Measurements from ENCODE around the gene STAT5A.

GRCh38 chr17:42251115-42251514 is 37.2 kb upstream of the STAT5A start:
- TF ChIP-seq NFYB (CRISPR knock-in tag; conservative IDR thresholded peaks at IDR 0.05; ENCODE audit: low read depth) = no peak
- no peak for TF ChIP-seq CTCF (IDR thresholded peaks at IDR 0.05)
- no peak for TF ChIP-seq ATF3 (CRISPR knock-in tag; conservative IDR thresholded peaks at IDR 0.05)
- TF ChIP-seq EMX1 (CRISPR knock-in tag; IDR thresholded peaks at IDR 0.05) = no peak
- no peak for TF ChIP-seq ATF2 (CRISPR knock-in tag; IDR thresholded peaks at IDR 0.05; ENCODE audit: borderline replicate concordance, low read depth)
- TF ChIP-seq FOXP1 (CRISPR knock-in tag; IDR thresholded peaks at IDR 0.05; ENCODE audit: borderline replicate concordance) = no peak

All from WTC11 (cell line).